HEK293 (cell line): Measurements from ENCODE around the gene DNASE2.
"Not testable (repeated sequence)": the region's sequence is repeated elsewhere in the genome, so short reads cannot be mapped to it uniquely, and the experiment has no call there.

Experiments used
- YY1 ChIP-seq: fragments of 450-650 bp; formaldehyde crosslinking; IDR thresholded peaks from 2 replicates; pipeline ENCODE4 v1.5.1; 2018; ENCODE audit warnings: missing biosample characterization, missing genetic modification characterization
- TF ChIP-seq, protein P1 (sequence below): fragments of 450-650 bp; formaldehyde crosslinking; IDR thresholded peaks from 2 replicates; pipeline ENCODE4 v1.5.1; 2016; ENCODE audit warnings: missing biosample characterization, missing genetic modification characterization

GRCh38 chr19:12890299-12890786, 9.1 kb upstream of the DNASE2 start:
- TF ChIP-seq, protein P1, sequence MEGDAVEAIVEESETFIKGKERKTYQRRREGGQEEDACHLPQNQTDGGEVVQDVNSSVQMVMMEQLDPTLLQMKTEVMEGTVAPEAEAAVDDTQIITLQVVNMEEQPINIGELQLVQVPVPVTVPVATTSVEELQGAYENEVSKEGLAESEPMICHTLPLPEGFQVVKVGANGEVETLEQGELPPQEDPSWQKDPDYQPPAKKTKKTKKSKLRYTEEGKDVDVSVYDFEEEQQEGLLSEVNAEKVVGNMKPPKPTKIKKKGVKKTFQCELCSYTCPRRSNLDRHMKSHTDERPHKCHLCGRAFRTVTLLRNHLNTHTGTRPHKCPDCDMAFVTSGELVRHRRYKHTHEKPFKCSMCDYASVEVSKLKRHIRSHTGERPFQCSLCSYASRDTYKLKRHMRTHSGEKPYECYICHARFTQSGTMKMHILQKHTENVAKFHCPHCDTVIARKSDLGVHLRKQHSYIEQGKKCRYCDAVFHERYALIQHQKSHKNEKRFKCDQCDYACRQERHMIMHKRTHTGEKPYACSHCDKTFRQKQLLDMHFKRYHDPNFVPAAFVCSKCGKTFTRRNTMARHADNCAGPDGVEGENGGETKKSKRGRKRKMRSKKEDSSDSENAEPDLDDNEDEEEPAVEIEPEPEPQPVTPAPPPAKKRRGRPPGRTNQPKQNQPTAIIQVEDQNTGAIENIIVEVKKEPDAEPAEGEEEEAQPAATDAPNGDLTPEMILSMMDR = peak; percentile 61; the same call in 1 of the 2 replicates
- TF ChIP-seq YY1 (tag by site-specific recombination) = not testable (repeated sequence)
